ENCODE results near the gene OMP. TPM values are rescaled to one million over a fixed set of nuclear protein-coding genes. Genes with fewer than 3 reads are reported as not detected.
A peak's percentile ranks its signal among the peaks of the same experiment; 100 is the strongest.

The OMP gene
- total and polyA plus RNA-seq, 2 of the 4 experiments (the other 2 are of a cell fraction) = 0.27 TPM; not detected in 1

GRCh38 chr11:77106321-77106720 is 3.7 kb downstream of the OMP start:
- Histone ChIP-seq H4K5ac (ENCODE audit: low read depth, low read length) (no peak overlapping the region), H2AK9ac (replicated peaks; ENCODE audit: low read depth, low read length, poor library complexity) (no peak overlapping the region), H3K27ac (ENCODE audit: insufficient read depth, low read length) (no peak overlapping the region), H3K9ac (ENCODE audit: low read depth, low read length) (no peak overlapping the region), H3K23ac (ENCODE audit: low read depth, low read length) (no peak overlapping the region), H3K9me3 (ENCODE audit: control insufficient read depth, insufficient read depth, low read length) (no peaks in the 10 kb centered on the region), H3K4ac (ENCODE audit: low read depth, low read length) (0 out of 2 replicates have a peak overlapping the region, but pooled peaks have one; percentile 31), H3K4me2 (ENCODE audit: low read depth, low read length) (no peak overlapping the region), H3K27me3 (ENCODE audit: control insufficient read depth, insufficient read depth, low read length) (no peaks in the 10 kb centered on the region), H4K20me1 (ENCODE audit: insufficient read depth, low read length) (peaks cover 7% of the 10 kb centered on the region; the same call in 1 of the 2 replicates), H2AK5ac (ENCODE audit: low read depth, low read length) (no peak overlapping the region), H3K9me1 (ENCODE audit: insufficient read depth, low read length) (peaks cover 12% of the 10 kb centered on the region), H2AFZ (replicated peaks; ENCODE audit: low read length, poor library complexity) (no peak overlapping the region), H2BK120ac (ENCODE audit: low read depth, low read length) (no peak overlapping the region), H2BK20ac (ENCODE audit: low read depth, low read length) (no peak overlapping the region), H3K4me1 (ENCODE audit: control insufficient read depth, insufficient read depth, low read length) (peaks cover 21% of the 10 kb centered on the region), H3K18ac (ENCODE audit: low read depth, low read length) (no peak overlapping the region), H2BK15ac (ENCODE audit: low read depth, low read length) (no peak overlapping the region), H3K56ac (ENCODE audit: extremely low read depth, insufficient read depth, low read length) (no peak overlapping the region), H3K14ac (replicated peaks; ENCODE audit: low read depth, low read length) (no peak overlapping the region), H2BK5ac (ENCODE audit: low read depth, low read length, poor library complexity, severe bottlenecking) (no peak overlapping the region), H3K4me3 (ENCODE audit: insufficient read depth, low read depth, low read length) (no peak overlapping the region), H4K91ac (ENCODE audit: insufficient read depth, low read depth, low read length) (no peak overlapping the region), H4K8ac (ENCODE audit: low read depth in 2 of 2, low read length in 2 of 2) (no peak overlapping the region), H3K36me3 (ENCODE audit: control insufficient read depth, insufficient read depth, low read length) (peaks cover 2% of the 10 kb centered on the region; the same call in 1 of the 2 replicates), H3K79me1 (ENCODE audit: low read depth in 1 of 2, low read length in 2 of 2) (peaks cover 0 to 15% of the 10 kb centered on the region in 2 experiments; a peak in 1 of 4 replicates)
- no peak for ATAC-seq (ENCODE audit: low read depth)
- intact Hi-C loops (cut with micrococcal nuclease) (no loop called here), in situ Hi-C loops (cut with MboI; ENCODE audit: low sequenced_read_pairs) (no loop called here), dilution Hi-C loops (cut with HindIII; ENCODE audit: low sequenced_read_pairs, unreplicated experiment) (no loop called here)
- WGBS, 2 experiments (ENCODE audit: extremely low coverage in 2 of 2, insufficient read length in 1 of 2) = 100% methylated on average over 1 of the region's 7 CpGs; no CpG with 5 or more reads in 1 of the 2 experiments
- ChIA-PET CTCF (interaction anchor here (0.8 to 0.9 kb wide), 2 partner anchors 15 to 58 kb away, joined by 3 read pairs; no protein-coding TSS in a partner anchor), POLR2A (ENCODE audit: unreplicated experiment) (no interaction called here)
- DNase-seq = no peak
- no TSS peak for BruUV-seq (replicated peaks)
- no peak for TF ChIP-seq USF2 (IDR thresholded peaks at IDR 0.05; ENCODE audit: low read depth, low read length)
- TF ChIP-seq BHLHE40 (IDR thresholded peaks at IDR 0.05; ENCODE audit: low read depth, low read length) = no peak
- TF ChIP-seq NFE2L2 (IDR thresholded peaks at IDR 0.05; ENCODE audit: low read depth, low read length) = no peak
- no peak for TF ChIP-seq RAD21 (IDR thresholded peaks at IDR 0.05; ENCODE audit: low read length)
- TF ChIP-seq FOS (IDR thresholded peaks at IDR 0.05; ENCODE audit: low read depth, low read length) = no peak
- TF ChIP-seq ELK1 (IDR thresholded peaks at IDR 0.05; ENCODE audit: borderline replicate concordance, low read depth, low read length) = no peak
- TF ChIP-seq POLR2A (IDR thresholded peaks at IDR 0.05; ENCODE audit: low read depth, low read length) = no peak
- no peak for TF ChIP-seq MXI1 (IDR thresholded peaks at IDR 0.05; ENCODE audit: borderline replicate concordance, low read depth, low read length)
- no peak for TF ChIP-seq RCOR1 (IDR thresholded peaks at IDR 0.05; ENCODE audit: insufficient replicate concordance, low read length)
- TF ChIP-seq RFX5 (IDR thresholded peaks at IDR 0.05; ENCODE audit: low read depth, low read length) = no peak
- TF ChIP-seq CHD1 (IDR thresholded peaks at IDR 0.05; ENCODE audit: low read depth, low read length) = no peak
- no peak for TF ChIP-seq CTCF (conservative IDR thresholded peaks at IDR 0.05; ENCODE audit: low read depth, low read length)

Measured in IMR-90 (cell line).